Activated naive CD8-positive, alpha-beta T cell (primary cell): Measurements from ENCODE around the gene PSMB5.

Experiments
- H3K27ac Mint-ChIP-seq: one replicate; pipeline ENCODE4 v1.8.0; 2021; ENCODE audit warnings: mixed read lengths
- H3K27me3 Mint-ChIP-seq: one replicate; pipeline ENCODE4 v1.8.0; 2021; ENCODE audit warnings: mixed read lengths
- H3K36me3 Mint-ChIP-seq: one replicate; pipeline ENCODE4 v1.8.0; 2021; ENCODE audit warnings: mixed read lengths
- H3K4me1 Mint-ChIP-seq: one replicate; pipeline ENCODE4 v1.8.0; 2021; ENCODE audit warnings: low read depth, mixed read lengths
- H3K4me3 Mint-ChIP-seq: one replicate; pipeline ENCODE4 v1.8.0; 2021; ENCODE audit warnings: mild to moderate bottlenecking, mixed read lengths
- H3K9me3 Mint-ChIP-seq: one replicate; pipeline ENCODE4 v1.8.0; 2021; ENCODE audit warnings: low read depth, mixed read lengths

Gene PSMB5

DNA sequence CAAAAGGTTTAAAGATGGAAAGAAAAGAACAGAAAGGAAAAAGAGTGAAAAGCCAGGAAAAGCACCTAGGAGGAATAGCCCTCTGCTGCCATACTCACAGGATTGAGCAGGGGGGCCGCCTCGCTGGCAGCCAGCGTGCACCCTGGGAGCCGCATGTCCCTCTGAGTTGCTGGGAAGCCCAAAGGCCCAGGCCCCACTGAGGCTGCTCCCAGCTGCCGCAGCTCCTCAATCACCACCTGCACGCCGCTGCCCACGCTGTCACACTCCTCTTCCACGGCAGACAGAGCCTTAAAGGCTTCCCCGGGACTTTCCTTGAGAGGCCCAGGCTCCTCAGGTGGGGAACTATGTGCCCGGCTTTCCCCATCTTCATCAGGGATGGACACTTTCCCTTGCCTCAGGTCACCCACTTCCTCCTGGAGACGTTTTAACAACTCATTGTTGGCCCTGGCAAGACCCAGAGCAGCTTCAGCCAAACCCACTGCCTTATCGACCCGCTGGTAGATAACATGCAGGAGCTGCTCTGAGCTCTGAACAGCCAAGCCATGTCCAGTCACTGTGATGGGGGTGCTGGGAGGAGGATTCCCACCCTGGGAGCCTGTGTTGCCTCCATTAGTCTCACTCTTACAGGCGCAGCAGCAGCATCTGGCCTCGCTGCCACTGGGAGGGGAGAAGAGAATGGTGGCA lies 36.2 kb downstream of the PSMB5 start:
- Mint-ChIP-seq H3K27ac (no peak overlapping the region), H3K4me1 (no peaks in the 10 kb centered on the region), H3K36me3 (no peaks in the 10 kb centered on the region), H3K9me3 (no peaks in the 10 kb centered on the region), H3K4me3 (no peak overlapping the region), H3K27me3 (no peaks in the 10 kb centered on the region)

DNA sequence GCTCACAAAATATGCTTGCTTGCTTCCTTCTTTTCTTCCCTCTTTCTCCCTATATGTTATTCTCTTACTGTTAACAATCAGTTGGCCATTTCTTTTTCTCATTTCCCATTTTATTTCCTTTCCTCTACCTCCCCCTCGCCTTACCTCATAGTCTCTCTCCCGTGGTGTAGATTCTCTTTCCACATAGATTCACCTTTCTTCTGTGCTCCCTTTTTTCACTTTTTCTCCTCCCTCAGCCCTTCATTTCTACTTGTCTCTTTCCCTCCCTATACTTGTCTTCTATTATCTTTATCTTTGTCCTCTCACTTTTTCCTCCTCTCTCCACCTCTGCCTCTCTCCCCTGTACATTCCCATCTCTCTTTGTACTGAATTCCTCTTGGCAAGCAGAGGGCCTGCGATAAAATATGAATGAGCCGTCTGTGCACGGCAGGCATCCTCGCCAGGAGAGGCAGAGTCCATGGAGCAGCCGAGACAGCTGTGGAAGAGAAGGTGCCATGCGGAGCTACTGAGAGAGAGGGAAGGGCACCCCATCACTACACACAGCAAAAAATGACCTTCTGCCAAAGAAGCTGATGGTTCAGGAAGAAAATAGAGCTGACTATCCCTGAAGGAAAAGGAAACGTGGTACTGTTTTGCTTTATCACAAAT lies 36.9 kb downstream of the PSMB5 start:
- H3K9me3 Mint-ChIP-seq, result no peaks in the 10 kb centered on the region
- H3K4me3 Mint-ChIP-seq, result no peak overlapping the region
- peaks cover 2% of the 10 kb centered on the region for H3K36me3 Mint-ChIP-seq

DNA sequence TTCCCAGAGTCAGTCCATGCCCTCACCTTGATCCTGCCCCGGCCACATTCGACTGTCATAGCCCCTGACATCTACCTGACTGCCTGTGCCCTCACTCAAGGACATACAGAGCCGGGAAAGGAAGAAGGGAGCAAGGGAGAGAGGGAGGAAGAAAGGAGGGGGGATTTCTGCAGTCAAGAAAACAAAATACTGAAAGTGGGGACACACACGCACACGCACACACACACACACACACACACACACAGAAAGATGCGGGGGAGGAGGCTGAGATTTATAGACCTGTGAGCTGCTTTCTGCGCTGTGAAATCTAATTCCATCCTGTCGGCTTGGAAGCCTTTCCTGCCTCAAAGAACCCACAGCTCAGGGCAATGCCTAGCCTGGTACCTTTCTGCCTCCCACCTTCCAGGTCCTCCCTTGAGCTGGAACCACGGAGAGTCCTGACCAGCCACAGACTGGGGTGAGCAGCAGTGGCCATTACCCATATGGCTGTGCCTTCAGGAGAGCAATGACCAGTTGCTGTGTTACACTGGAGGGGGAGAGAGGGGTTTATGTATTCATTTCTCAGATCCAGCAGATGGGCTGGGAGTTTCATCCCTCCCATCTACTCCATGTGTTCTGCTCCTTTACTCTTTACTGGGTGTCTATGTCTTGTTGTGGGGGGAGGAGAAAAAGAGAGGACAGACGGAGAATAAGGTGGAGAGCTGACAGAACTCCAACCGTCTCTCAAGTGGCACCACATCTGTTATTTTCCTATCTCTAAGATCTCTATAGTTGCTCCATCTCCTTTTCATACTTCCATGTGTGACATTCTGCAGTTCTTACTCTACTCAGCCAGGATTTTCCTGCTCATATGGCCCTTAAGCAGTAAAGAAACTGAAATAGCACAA lies 37.7 kb downstream of the PSMB5 start:
- Mint-ChIP-seq H3K27ac (no peak overlapping the region), H3K4me1 (no peaks in the 10 kb centered on the region), H3K36me3 (peaks cover 2% of the 10 kb centered on the region), H3K9me3 (no peaks in the 10 kb centered on the region), H3K4me3 (no peak overlapping the region), H3K27me3 (no peaks in the 10 kb centered on the region)

More for the DNA sequence above, 36.9 kb downstream of the PSMB5 start:
- Mint-ChIP-seq H3K27me3 (no peaks in the 10 kb centered on the region), H3K4me1 (no peaks in the 10 kb centered on the region), H3K27ac (no peak overlapping the region)

DNA sequence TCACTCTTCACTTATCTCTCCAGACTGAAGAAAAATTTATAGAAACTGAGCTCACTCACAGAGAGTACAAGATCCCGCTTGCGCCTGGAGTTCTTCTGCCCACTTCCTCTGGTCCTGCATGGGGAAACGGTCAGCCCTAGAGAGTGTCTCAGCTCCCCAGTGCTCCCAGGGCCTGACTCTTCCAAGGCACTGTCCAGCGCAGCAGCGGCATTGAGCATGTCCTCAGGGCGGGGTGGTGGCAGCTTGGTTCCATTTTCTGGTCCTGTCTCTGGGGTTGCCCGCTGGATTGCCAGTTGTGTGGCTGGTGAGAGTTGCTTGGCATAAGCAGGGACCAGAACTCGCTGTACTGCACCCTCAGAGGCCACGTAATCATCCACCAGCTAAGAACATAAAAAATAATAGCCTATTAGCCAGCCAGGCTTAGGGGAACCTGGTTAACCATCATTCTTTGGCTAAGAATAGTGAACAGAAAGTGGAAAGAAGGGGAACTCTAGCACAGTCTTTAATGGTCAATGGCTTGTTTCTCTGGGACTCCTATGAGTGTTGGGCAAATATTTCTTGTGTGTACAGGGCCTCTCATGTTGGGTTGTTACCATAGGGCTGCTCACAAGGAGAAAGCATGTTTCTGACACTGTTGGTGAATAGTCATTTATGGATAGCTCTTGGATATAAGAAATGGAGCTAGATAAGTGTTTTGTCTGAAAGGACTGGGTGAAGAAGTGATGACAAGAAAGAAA lies 38.6 kb downstream of the PSMB5 start:
- H3K9me3 Mint-ChIP-seq, result no peaks in the 10 kb centered on the region
- no peaks in the 10 kb centered on the region for H3K27me3 Mint-ChIP-seq
- H3K27ac Mint-ChIP-seq, result no peak overlapping the region
- H3K4me1 Mint-ChIP-seq, result no peaks in the 10 kb centered on the region
- no peak overlapping the region for H3K4me3 Mint-ChIP-seq
- H3K36me3 Mint-ChIP-seq, result peaks cover 2% of the 10 kb centered on the region

DNA sequence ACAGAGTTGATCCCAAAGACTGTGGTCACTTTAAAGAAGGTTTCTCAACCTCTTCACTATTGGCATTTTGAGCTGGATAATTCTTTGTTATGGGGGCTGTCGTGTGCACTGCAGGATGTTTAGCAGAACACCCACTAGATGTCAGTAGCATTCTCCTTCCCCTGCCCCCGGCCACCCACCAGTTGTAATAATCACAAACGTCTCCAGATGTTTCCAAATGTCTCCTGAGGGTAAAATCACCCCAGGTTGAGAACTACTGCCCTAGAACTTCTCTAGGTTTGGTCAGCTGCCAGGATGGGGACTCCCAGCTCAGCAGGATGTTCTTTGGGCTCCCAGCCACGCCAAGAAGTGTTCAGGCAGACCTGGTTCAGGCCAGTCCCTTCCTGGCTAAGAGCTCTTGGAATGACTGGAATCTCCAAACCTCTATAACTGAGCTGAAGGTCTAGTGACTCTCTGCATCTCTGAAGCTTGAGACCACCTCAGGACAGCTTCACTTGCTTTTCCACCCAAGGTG lies 39.9 kb downstream of the PSMB5 start:
- H3K4me3 Mint-ChIP-seq, result no peak overlapping the region
- H3K9me3 Mint-ChIP-seq, result no peaks in the 10 kb centered on the region
- peaks cover 4% of the 10 kb centered on the region for H3K36me3 Mint-ChIP-seq
- no peak overlapping the region for H3K27ac Mint-ChIP-seq
- H3K27me3 Mint-ChIP-seq, result no peaks in the 10 kb centered on the region
- no peaks in the 10 kb centered on the region for H3K4me1 Mint-ChIP-seq

DNA sequence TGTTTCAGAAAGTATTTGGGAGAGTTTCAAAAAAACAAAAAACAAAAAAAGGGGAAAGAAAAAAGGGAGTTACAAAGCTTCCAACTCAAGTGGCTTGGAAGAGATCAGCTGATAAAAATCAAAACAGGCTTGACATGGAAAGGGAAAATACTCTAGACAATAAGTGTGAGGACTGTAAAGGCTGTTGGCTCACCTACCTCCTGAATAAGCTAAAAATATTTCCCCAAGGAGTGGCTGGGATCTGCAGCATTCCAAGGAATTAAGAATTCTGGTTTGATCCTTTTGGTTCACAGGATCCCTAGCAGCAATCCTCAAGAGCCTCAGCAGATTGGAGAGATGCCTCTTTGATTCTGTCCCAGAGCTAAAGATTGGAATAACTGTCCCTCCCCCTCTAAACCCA lies 41.2 kb downstream of the PSMB5 start:
- Mint-ChIP-seq H3K36me3 (peaks cover 4% of the 10 kb centered on the region), H3K27me3 (no peaks in the 10 kb centered on the region), H3K4me1 (no peaks in the 10 kb centered on the region), H3K4me3 (no peak overlapping the region), H3K27ac (no peak overlapping the region), H3K9me3 (no peaks in the 10 kb centered on the region)

DNA sequence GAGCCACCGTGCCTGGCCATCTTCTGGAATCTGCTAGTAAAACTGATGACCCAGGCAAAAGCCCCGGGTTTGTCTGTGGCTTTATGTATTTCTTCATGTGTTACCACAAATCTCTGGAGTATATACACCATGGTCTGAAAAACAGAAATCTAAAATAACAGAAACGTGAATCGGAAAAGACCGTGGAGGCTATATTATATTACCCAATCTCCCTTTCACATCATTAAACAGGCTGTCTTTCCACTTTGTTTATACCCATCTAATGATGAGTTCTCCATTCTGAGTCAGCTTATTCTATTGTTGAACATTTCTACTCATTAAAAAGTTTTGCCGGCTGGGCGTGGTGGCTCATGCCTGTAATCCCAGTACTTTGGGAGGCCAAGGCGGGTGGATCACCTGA lies 42.8 kb downstream of the PSMB5 start:
- no peaks in the 10 kb centered on the region for H3K4me1 Mint-ChIP-seq
- peaks cover 4% of the 10 kb centered on the region for H3K36me3 Mint-ChIP-seq
- no peaks in the 10 kb centered on the region for H3K9me3 Mint-ChIP-seq
- no peak overlapping the region for H3K27ac Mint-ChIP-seq
- no peak overlapping the region for H3K4me3 Mint-ChIP-seq
- H3K27me3 Mint-ChIP-seq, result no peaks in the 10 kb centered on the region

DNA sequence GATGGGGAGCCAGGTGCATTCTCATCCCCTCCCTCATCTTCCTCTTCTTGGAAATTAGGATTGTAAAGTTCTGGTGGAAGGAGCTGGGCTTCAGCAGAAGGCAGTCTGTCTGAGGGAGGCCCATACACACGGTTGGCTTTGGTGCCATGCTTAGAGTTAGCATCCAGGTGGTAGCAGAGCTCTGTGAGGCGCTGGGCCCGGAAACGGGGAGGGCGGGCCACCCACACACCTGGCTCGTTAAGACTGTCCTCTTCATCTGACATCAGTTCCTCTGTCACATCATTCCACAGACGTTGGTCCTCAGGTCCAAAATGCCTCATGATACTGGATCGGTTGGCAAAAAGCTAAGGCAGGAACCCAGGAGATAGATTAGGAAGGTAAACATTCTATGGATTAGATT lies 47.4 kb downstream of the PSMB5 start:
- H3K27me3 Mint-ChIP-seq, result no peaks in the 10 kb centered on the region
- H3K9me3 Mint-ChIP-seq, result no peaks in the 10 kb centered on the region
- H3K27ac Mint-ChIP-seq, result no peak overlapping the region
- H3K4me1 Mint-ChIP-seq, result no peaks in the 10 kb centered on the region
- no peak overlapping the region for H3K4me3 Mint-ChIP-seq
- H3K36me3 Mint-ChIP-seq, result peaks cover 4% of the 10 kb centered on the region

DNA sequence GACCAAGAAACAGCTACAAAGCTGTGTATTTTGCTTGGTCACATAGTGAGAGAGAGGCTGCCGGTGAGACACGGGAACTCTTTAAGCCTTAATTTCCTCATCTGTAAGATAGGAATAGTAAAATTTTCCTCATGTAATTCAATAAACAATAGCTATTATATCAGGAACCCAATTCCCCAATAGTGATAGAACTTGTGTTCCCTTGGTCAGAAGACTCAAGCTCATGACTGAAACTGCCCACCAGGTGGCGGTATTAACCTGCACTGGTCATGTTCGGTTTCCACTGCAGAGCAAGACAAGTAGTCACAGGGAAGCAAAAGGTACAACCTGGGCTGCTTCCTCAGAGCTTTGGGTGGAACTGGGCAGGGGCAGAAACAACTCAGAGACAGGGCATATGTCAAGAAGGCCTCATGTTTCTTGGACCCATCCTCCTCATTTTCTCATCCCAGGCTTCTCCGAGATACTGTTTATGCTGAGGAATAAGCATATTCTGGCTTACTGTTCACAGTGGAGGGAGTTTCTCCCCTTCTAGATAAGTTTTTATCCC lies 48.1 kb downstream of the PSMB5 start:
- no peaks in the 10 kb centered on the region for H3K9me3 Mint-ChIP-seq
- no peak overlapping the region for H3K27ac Mint-ChIP-seq
- H3K27me3 Mint-ChIP-seq, result no peaks in the 10 kb centered on the region
- H3K4me3 Mint-ChIP-seq, result no peak overlapping the region
- H3K4me1 Mint-ChIP-seq, result no peaks in the 10 kb centered on the region
- peaks cover 4% of the 10 kb centered on the region for H3K36me3 Mint-ChIP-seq

DNA sequence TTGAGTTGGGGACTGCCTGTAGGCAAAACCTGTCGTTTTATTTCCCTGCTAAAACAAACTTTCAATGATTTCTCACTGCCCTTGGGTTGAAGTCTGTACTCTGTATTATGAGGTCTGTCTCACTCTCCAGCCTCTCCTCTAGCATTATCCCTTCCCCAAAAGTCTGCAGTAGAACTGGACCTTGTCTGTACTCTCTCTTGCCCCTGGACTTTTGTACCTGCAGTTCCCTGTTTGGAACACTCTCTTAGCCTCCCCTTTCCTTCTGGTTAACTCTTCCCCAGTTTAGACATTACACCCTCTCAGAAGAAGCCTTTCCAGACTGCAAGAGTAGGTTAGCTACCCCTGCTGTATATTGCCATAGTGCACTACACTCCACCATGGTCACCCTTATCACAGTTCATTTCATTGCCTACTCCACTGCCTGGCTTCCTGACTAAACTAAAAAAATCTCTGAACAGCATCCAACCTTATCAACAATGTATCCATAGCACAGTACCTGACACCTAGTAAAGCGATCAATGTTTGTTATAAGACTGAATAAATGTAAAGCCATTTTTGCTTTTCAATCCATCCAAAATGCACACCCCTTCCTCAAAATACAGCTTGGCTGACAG lies 48.7 kb downstream of the PSMB5 start:
- Mint-ChIP-seq H3K4me3 (no peak overlapping the region), H3K27ac (no peak overlapping the region), H3K27me3 (no peaks in the 10 kb centered on the region), H3K36me3 (peaks cover 4% of the 10 kb centered on the region), H3K9me3 (no peaks in the 10 kb centered on the region), H3K4me1 (no peaks in the 10 kb centered on the region)

DNA sequence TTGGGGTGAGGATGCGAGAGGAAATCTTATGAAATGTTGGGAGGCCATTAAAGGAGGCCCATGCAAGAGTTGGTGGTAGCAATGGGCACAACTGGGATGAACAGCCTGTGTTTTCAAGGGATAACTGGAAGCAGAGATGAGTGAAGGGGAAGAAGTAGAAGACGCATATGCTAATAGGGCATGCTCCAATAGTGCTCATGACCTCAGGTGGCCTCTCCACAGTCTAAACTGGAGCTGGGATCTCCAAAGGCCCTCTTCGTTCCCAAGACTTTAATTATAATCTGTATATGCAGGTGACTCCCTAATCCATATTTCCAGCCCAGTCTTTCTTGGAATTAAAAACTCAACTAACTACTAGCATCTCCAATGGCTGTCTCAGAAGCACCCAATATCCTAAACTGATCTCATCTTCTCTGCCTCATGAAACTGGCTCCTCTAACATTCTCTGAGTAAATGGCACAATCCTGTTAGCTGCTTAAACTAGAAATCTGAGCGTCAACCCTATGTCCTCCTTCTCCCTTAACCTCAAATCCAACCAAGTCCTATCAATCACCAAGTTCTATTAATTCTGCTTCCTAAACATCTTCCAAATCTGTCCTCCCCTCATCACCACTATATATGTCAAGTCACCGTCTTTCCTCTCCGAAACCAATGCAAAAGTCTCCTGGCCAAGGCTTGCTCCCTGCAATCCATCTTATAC lies 49.6 kb downstream of the PSMB5 start:
- Mint-ChIP-seq H3K4me3 (no peak overlapping the region), H3K27ac (no peak overlapping the region)

DNA sequence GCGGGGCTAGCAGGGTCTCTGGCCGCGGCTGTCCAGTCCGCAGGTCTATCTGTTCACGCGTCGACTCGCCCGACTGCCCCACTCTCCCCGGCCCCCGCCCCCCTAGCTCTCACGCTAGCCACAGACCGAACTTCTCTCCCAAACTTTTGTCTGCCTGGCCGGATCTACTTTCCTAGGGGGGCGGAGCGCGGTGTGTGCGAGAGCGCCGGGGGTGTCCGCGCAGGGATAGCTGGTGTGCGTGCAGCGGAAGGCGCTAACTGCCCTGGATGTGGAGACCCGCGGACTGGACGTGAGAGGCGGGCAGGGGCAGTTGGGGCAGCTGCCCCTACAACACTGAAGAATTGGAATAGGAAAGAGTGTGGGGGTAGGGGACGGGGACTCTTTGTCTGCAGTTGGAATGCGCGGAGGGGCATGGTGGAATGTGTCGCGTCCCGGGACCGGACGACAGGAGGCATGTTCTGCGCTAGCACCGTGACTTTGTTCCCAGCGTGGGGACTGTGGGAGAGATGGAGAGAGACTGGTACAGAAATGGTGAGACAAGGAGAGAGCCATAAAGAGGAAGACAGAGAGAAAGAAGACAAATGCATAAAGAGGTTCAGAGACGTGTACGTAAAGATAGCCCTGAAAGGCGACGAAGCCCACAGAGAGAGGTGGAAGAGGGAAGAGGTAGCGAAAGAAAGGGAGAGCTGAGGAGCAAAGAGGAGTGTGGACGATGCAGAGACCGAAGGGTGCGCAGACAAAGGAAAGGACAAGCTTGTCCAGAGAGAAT lies 52.0 kb downstream of the PSMB5 start, which contains the start of gene AJUBA:
Gene AJUBA (minus strand): TSS at position 75 of the 769 bp plus-strand sequence. CDS start 285 bp downstream, outside the sequence.
- Mint-ChIP-seq H3K9me3 (no peaks in the 10 kb centered on the region), H3K4me3 (peak within 1 kb of the TSS; percentile 71), H3K4me1 (peaks cover 6% of the 10 kb centered on the region), H3K27ac (no peak within 1 kb of the TSS), H3K36me3 (peaks cover 3% of the 10 kb centered on the region), H3K27me3 (no peaks in the 10 kb centered on the region)

More for the DNA sequence above, 49.6 kb downstream of the PSMB5 start:
- H3K27me3 Mint-ChIP-seq, result no peaks in the 10 kb centered on the region
- peaks cover 2% of the 10 kb centered on the region for H3K4me1 Mint-ChIP-seq
- H3K9me3 Mint-ChIP-seq, result no peaks in the 10 kb centered on the region
- peaks cover 3% of the 10 kb centered on the region for H3K36me3 Mint-ChIP-seq
